RPMI8226 (cell line): ENCODE measurements around the gene SYT6.
"Not testable (repeated sequence)": the region's sequence is repeated elsewhere in the genome, so short reads cannot be mapped to it uniquely, and the experiment has no call there.

Experiments
- DNase-seq: peaks from one replicate; pipeline ENCODE4 v3.0.0-alpha.2; 2015

The SYT6 gene

GRCh38 chr1:114091711-114092110, 62.0 kb downstream of the SYT6 start:
- DNase-seq: no peak

- DNase-seq: no peak
Measured at GRCh38 chr1:114090738-114091505, 62.7 kb downstream of the SYT6 start.

DNA sequence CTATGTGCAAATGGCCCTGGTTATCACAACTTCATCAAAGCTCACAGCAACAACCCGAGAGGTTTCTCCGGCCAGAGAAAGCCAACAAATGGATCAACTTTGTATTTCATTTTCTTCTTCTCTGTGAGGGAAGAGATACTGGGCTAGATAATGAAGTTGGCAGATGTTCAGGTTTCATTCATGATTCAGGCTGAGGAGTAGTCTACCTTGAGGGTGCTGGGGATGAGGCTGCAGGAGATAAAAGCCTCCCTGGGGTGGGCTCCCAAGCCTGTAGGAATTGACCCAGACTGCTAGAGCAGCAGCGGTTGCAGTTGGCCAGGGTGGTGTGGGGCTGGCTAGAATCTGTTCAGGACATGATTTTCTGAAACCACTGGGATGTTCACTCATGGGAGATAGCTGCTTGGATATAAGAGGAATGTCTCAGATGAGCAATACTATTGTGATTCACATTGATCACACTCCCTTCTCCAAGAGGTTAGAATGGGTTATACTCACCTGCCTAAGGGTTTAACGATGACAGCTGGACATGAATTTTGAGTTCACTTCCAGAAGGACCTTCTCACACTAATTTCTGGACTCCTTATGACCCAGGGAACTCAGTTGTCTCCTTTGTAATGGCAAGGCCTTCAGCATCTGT, 64.0 kb downstream of the SYT6 start:
- no peak for DNase-seq

DNA sequence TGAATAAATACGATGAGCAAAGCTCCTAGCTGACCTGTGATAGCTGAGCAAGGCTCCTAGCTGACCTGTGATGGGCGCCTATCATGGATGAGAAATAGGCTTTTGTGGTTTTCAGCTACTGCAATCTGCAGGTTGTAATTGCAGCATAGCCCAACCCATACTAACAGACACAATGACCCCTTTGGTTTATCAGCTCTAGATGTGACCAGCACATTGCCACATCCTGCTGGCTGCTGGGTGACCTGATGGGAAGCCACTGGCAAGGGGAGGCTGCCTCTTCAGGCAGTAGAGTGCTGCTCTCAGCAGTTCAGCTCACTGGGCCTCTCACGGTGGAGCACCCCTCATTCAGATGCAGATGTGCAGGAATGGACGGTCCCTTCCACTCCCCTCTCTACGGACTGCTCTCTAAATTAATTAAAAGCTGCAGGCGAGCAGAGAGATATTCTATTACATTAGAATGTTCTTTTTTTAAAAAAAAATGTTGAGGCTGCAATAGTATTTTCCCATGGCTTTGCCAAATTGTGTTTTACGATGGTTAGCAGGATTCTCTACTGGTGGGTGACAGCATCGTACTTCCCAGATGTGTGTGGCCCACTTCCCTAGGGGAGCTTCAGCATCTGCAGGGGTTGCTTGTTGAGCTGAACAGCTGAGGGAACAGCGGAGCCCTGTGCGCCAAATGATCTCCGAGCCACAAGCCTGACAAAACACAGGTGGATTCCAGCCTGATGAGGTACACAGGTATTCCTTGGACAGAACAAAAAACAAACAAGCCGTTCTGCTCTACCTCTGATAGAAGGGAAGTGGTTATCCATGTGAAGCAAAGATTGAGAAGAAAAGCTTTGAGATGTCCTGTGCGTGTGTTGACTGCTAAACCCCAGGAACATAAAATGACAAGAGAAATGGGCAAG, 65.0 kb downstream of the SYT6 start:
- DNase-seq: no peak

- no peak for DNase-seq
Measured at GRCh38 chr1:114087495-114087894, 66.2 kb downstream of the SYT6 start.

DNA sequence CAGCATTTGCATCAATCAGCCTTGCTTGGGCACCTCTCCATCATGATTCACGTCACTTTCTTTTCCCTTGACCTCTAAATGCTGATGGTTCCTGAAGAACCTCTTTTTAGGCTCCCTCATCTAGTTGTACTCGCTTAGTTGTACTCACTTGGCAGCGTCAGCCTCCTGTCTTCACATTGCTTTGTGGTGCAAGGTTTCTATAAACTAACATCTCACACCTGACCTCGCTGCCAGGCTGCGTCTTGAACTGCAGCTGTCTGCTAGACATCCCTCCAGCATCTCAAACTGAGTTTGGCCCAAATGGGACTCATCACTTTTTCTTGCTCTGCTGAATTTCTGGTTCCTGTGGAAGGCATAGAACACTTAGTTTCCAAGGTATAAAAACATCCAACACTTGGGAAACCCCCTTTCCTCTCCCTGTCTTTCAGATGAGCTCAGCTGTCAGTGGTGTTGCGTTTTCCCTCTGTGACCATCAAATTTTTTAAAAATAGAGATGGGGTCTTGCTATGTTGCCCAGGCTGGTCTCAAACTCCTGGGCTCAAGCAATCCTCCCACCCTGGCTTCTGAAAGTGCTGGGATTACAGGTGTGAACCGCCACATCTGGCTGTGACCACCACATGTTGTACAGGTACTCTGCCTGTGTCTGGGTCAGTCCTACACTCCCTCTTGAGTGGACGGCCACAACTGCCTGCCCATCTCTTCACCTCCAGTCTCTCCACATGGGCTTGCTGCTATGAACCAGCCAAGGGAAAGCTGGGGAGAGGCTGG, 66.9 kb downstream of the SYT6 start:
- no peak for DNase-seq

DNA sequence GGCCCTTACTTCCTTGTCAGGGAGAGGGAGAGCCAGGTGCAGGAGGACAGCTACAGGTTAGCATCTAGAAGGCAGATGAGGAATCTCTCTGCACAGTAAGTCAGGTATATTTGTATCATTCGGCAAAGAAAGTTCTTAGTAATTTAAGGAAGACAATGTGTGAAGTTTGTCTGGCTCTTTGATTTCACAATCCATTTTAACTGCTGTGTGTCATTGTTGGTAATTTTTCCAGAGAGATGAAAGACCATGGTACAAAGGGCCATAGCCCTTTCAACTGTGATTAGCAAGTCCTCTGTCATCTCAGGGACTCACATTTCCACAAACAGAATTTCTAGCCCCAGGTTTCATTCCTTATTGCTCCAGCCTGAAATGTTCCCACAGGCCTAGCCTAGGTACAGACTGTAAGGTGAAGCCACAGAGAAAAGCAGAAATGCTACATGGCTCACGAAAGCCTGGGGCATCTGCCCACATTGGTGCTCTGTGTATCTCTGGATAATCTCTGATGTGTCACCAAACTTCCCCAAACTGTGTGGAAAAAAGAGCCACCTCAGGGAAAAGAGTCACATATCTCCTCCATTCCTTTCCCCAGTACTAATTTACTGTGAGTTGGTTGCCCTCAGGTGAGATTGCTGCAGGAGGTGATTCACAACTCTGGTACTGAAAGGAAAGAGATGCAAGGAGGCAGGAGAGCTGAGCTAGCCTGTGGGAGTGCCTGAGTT, 70.6 kb downstream of the SYT6 start:
- no peak for DNase-seq

DNA sequence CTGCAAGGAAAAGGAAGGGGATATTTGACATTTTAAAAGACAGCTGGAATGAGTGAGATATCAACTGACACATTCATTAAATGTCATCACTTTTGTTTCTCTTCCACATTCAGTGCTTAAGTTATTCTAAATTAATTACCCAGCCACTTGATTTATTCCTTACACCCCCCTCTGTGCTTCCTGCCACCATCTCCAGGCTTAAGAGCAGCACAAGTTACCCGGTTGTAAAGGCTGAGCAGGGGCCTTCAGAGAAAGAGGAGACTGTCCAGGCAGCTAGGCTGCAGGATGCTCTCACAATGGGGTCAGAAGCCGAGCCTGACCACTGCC, 71.4 kb downstream of the SYT6 start:
- no peak for DNase-seq

DNA sequence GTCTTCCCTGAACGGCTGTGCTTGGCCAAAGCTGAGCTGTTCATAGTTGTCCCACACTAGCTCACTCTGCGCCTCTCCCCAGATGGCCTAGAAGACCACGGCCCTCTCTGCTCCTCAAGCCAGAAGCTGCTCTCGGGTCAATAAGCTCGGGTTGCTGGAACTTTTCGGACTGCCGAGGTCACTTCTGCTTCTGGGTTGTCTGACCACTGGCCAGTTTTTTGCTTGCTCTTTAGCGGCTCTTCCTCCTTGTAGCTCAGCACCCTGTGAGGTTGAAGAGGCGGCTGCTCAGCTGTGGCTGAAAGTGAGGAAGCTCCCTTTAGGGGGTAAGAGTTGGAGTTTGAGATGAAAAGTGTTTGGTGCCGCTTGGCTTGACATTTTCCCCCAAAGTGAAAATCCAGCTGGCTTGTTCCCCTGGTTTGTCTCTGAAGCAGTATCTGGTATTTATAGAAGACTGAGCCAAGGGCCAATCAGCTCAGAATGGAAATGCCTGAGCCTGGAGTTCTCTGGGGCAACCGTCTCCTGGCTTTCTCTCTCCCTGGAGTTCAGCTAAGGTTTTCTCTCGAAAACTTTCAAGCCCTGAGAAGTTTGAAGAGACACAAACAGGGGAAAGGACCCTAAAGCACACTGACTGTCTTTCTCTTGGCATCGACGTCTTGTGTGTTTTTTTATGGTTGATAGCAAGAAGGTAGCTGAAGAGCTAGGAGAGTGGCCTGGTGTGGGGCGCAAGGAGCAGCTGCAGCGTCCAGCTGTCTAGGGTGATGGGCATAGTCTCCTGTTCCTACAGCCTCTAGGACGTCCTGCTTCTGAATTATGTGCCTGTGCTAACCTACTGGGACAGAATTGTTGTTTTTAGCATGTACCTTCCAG, 72.0 kb downstream of the SYT6 start:
- no peak for DNase-seq

DNA sequence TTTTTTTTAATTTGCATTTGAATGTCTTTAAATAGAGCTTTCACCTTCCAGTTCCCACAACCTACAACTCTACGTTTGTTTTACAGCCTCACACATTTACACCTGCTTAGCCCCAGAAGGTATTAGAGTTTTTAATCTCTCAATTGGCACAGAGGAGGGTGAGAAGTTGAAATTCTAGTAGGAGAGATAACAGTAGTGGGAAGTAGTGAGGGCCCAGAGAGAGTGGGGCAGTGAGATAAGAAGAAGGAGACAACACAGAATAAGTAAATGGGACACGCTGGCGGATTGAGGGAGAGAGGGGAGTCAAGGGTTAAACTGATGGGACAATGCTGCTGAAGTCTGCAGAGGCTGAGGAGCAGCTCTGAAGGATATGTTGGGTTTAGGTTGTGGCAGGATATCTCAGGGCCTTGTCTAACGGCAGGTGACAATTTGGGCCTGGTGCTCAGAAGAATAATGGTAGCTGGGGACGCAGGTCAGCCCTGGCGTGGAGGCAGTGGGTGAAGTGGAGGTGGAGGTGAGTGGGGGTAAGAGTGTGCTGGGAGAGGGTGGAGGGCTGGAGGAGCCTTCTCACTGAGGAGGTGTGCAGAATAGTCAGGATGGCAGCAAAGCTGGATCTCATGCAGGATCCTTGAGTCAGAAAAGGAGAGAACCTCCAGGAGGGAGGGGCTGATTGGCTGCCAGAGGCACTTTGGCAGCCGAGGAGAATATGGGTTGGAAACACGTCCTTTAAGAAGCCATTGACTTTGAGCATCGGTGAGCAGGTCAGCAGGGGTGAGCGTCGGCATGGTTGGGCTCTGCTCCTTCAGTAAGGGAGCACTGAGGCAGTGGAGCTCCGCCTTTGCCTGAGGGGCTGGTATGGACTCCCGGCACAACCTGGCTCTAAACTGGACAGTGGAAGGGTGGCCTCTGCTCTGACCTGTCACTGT, 72.9 kb downstream of the SYT6 start:
- no peak for DNase-seq

GRCh38 chr1:114079596-114080190, 74.0 kb downstream of the SYT6 start:
- DNase-seq: no peak

- no peak for DNase-seq
Measured at GRCh38 chr1:114078116-114078515, 75.6 kb downstream of the SYT6 start.

- no peak for DNase-seq
Measured at GRCh38 chr1:114077188-114077587, 76.5 kb downstream of the SYT6 start.

DNA sequence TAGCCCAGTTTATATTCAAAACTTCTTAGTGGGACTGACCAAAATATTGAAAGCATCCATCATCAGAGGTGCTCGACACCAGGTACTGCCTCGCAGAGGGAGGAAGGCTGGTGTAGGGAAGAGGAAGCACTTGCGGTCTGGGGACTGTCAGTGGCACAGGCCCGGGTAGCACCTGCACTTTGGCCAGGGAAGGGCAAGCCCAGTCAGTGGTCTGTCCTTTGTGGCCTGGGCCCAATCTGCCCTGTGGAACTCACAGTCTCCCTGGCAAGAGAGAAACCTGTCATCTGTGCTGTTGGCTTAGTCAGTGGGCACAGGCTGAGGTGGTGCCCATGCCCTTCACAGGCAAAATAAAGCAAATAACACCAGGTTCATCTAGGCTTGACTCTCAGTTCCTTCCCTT, 77.4 kb downstream of the SYT6 start:
- DNase-seq: no peak

DNA sequence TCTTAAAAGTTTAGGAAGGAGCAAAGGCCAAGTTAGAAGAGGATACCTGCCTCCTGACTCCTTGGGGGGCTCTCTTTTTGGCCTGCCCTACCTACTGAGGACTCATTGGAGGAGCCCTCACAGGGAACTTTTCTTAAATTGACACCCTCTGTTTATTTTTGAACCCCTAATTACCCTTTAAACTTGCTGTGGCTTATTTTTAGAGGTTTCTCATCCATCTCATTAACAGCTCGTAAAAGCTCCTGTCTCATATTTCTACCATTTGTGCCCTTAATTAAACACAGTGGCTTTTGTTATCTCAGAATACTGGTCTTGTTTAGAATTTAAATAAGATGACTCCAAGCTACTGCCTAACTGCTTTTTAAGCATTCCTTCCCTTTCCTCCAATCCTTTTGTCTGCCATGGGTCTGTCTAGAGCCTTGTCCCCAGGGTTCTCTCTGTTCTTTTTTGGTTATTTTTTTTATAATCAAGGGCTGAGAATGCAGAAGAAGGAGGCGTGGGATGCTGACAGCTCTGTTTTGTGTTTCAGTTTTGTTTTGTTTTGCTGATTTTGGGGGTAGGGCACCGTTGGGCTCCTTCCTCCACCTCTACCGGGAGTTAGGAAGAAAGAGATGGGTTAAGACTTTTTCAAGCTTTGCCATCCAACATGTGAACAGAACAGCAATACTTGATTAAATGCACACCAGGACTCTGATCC, 78.0 kb downstream of the SYT6 start:
- no peak for DNase-seq

- no peak for DNase-seq
Measured at GRCh38 chr1:114075105-114075504, 78.6 kb downstream of the SYT6 start.

GRCh38 chr1:114072246-114072645, 81.4 kb downstream of the SYT6 start:
- no peak for DNase-seq

- DNase-seq: not testable (repeated sequence)
Measured at GRCh38 chr1:114069762-114070161, 83.9 kb downstream of the SYT6 start.

GRCh38 chr1:114068684-114069083, 85.0 kb downstream of the SYT6 start:
- DNase-seq: not testable (repeated sequence)
